Activated CD4-positive, alpha-beta T cell treated with anti-CD3 and anti-CD28 coated beads for 1 hour (primary cell): ENCODE results near the gene KIF26B.

Experiments
- DNase-seq: peaks from one replicate; pipeline ENCODE4 v3.0.0-alpha.2; 2020

The KIF26B gene

DNA sequence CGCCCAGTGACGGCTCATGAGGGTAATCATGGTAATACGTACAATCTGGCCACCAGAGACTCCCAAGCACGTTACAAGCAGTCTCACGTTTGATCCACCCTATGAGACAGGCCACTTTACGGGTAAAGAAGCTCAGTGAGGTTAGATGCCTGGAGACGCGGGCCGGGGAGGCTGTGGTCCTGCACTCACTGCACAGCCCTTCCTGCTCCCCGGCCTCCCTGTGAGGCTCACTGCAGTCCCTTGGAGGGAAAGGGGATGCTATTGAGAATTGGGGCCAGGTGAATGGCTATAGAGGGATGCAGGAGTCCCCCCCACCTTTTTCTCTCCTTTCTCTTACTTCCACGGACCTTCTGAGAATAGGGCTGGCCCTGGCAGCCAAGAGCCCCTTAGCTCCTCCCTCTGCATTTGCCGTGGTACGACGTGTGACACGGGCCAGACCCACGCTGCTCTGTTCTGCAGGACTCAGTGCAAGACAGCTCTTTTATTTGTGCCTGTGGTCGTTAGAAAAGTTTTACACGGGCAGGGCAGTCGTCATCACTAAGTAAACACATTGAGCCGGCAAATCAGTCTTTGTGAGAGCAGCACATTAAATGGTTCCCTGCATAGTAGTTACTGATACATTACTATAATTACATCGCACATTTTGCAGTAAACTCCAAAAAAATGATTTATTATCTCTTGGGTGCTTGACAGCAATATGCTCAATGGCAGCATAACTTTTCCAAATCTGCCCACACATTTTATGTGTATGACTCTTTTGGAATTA lies 18.8 kb downstream of the KIF26B start:
- DNase-seq, result no peak

DNA sequence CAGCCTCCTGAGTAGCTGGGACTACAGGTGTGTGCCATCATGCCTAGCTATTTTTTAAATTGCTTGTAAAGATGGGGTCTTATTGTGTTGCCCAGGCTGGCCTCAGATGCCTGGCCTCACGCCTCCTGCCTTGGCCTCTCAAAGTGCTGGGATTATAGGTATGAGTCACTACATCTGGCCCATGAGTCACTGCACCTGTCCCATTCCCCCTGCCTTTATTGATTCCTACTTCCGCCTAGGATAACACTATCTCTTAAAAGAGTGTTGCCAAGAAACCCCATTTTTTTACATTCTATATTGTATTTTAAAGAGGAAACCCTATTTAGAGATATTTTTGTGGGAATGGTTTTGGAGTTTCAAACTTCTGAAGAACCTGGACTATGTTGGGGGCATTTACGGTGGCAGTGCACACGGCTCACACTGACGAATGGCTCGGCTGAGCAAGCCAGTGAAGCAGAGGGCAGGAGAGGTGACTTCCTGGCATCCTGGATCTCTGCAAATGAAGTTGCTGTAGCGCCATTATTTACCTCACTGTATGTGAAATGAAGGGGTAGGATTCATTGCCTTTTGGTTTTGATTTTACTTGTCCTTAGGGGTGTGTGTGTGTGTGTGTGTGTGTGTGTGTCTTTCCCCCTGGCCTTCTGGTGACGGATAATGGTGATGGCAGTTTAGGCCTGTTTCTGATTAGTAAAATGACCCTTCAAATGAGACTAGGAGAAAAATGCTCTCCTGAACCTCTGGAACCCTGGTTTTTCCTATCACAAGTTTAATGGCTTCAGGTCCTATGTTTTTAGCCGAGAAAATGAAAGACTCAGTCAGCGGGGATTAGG lies 22.5 kb downstream of the KIF26B start:
- DNase-seq, result no peak

DNA sequence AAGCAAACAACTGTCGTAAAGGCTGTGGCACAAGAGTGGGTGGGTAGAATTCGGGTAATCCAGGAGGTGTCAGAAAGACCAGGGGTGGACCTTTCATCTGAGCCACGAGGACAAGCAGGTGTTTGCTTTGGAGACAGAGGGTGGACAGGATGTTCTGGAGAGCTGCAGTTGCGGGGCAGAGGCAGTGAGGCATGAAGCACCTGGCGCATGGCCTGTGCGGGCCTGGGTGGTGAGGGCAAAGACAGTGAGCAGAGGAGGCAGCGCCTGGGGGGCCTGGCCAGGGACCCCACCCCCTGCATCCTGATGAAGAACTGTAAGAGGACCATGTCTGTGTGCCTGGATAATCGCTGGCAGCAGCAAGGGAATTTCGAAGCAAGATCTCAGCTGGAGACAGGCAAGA lies 24.9 kb downstream of the KIF26B start:
- DNase-seq, result no peak

DNA sequence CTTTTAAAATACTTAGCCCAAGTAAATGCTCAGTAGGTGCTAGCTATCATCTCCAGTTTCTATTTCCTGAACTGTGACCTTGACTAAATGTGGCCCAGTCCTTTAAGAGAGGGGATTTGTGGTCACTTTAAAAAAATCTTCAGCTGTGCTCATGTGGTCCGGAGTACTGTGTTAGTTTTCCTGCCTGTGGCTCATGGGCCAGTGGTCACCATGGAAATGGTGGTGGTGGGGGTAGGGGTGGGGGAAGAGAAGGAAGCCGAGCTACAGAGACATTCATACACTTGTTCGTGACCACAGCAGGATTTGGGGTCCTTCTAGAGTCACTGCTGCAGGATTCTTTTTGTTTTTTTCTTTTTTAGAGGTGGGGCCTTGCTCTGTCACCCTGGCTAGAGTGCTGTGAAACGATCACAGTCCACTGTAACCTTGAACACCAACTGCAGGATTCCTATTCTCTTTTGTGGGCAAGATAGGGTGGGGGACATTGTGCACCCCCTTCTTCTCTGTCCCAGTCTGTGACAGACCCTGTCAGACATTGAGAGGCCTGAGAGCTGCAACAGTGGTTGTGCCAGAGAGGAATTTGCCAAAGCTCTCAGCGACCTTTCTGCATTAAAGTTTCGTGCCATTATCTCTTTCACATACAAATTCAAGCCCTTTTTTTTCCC lies 25.8 kb downstream of the KIF26B start:
- DNase-seq, result no peak

DNA sequence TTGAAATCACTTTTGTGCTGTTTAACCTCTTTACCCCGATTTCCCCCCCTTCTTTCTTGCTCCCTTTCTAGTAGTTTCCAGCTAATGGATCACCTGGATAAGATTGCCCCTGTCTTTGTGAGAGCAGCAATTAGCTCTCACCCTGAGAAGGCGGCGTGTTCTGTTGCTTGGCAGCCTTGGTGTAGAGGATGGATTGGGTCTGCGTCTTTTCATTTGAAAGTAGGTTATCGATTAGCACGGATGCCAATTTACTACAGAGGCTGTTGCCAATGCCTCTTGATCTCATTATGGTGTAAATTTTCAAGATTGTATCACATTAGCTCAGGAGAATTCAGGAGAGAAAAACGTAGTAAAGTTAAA lies 26.4 kb downstream of the KIF26B start:
- DNase-seq, result no peak

DNA sequence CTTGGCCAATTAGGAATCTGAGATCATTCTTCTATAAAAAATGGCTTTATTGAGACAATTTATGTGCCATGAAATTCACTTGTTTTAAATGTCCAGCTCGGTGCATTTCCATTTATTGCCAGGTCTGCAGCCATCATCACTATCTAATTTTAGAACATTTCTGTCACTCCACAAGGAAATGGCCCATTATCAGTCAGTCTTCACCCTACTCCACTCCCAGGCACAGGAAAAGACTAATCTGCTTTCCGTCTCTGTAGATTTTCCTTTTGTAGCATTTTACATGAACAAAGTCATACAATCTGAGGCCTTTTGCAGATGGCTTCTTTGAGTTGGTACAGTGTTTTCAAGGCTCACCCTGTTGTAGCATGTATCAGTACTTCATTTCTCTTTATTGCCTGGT lies 27.2 kb downstream of the KIF26B start:
- no peak for DNase-seq

DNA sequence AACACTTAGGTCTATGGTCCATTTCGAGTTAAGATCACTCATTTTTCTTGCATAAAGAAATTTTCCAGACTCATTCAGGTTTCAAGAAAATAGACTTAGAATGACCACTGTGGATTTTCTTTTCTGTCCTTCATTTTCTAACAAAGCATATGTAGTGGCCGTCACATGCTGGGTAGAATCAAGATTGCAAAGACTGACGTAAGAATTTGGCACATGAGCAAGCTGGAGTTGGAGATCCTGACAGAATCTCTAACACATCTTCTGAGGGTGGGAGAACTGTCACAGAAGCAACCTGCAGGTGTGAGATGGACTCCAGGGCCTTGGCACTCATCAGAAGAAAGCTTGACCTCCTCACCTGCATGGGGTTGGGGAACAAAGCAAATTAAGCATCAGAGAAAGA lies 28.6 kb downstream of the KIF26B start:
- no peak for DNase-seq

DNA sequence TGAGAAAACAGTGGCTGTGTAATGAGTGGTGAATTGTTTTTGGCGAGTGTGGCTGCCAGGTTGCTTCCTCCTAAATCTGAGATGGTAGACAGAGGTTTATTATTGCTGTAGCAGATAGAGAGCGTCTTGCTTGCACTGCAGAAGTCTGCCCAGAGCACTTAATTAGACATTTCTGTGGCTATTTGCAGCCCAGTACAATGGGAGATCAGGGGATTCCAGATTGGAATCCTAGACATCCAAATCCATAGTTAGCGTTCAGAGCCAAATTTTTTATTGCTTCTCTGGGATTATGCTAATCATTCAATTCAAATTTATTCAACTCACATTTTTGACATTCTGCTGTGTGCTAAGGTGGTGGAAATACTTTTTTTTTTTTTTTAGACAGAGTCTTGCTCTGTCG lies 30.0 kb downstream of the KIF26B start:
- DNase-seq, result no peak

DNA sequence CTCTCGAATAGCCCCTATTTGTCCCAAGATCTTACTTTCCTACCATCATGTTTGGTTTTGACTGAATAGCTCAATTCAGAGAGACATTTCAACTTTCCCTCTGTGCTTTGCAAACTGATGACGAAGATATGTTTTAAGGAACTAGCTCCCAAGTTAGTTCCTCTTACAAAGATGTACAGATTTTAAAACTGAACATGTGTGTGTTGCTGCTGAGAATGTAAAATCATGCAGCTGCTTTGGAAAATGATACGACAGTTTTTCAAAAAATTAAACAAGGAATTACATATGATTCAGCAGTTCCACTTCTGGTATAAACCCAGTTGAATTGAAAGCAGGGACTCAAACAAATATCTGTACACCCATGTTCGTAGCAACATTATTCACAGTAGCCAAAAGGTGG lies 33.6 kb downstream of the KIF26B start:
- no peak for DNase-seq

DNA sequence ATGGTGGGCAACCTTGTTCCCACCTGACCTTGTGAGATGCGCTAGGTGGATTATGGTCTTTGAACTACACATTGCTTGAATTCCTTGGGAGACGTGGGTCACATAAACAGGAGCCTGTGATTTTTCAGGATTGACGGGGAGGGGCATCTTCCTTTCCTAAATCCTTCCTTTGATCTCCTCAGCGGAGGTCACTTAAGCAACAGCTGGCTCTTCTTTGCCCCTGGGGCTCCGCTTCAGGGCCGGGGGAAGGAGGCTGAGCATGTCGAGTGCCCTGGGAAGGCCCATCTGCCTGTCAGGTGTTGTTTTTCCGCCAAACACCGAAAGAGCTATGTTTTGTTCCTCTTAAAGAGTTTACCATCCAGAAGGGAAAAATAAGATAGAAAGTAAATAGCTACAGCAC lies 40.6 kb downstream of the KIF26B start:
- no peak for DNase-seq

DNA sequence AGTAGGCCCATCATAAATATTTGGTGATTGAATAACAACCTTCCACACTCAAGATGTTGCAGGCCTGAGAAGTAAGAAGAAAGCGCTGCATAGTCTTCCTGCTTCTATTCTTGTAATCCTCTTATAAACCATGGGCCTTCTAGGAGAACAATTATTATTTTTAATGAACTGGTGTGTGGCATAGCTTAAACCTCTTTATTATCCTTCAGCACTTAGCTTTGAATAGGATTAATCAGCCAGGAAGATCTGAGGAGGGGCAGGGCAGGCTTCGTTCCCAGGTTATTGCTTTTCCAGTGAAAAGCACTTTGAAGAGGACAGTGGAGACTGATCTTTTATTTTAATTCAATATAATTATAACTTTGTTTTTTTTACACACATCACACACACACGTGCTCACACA lies 42.3 kb downstream of the KIF26B start:
- no peak for DNase-seq

DNA sequence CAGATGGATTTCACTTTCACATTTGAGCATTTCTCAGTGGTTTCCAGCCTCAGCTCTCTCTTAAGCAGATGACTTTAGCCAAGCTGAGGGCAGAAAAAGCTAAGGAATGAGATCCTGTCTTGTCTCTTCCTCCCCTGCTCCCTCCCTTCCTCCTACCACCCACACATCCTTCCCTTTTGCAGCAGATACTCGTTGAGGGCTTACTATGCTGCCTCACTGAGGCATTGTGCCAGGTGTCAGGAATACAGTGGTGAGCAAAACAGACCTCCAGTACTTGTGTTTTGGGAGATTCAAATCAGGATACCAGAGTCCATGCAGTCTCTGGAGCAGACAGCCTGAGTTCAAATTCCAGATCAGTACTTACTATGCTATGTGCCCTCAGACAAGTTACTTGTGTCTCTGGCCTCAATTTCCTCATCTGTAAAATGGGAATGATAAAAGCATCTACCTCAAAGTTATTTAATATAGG lies 43.2 kb downstream of the KIF26B start:
- no peak for DNase-seq

DNA sequence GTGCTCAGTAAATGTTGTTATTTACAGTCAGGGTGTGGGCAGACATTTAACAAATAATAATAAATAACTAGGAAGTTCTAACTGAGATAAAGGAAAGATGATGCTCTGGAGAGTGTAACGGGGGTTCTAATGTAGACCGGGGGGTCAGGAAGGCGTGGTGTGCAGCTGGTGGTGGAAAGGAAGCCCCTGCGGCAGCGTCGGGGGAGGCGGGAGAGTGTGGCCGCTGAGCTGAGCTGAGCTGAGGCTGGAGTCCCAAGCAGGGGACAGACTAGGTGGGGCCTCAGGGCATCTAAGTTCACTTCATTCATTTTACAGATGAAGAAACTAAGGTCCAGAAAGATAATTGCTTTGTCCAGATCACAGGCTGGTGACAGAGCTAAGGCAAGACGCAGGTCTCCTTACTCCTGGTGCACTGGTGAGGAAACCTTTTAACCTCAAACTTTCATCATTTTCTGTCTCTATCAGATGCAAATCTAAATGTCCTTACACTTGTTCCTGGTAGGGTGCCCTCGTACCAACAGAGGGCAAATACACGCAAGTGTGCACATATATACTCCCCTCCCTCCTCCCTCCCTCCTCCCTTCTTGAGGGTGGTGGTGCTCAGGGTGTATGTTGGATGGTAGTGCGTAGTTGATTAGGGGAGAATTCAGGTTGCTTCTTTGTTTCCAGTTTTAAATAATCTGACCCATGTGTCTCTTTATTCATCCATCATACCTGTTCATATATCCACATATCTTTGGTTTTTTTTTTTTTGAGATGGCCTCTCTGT lies 44.1 kb downstream of the KIF26B start:
- no peak for DNase-seq

DNA sequence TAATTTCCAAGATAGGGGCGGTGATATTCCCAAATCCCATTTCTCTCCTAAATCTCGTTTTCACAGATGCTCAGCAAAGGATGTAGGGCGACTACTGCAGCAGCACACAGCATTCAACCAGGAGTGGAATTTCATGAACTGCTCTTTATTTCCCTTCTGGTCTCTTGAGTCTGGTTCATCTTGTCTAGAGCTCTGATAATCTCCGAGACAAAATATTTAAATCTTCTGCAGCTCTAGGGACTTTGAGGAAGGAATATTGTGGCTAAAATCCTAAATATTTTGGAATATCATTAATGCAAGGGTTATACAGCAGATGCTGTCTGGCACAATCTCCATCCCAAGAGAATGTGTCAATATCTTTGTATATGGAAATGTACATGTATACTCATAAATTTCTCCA lies 45.4 kb downstream of the KIF26B start:
- no peak for DNase-seq

DNA sequence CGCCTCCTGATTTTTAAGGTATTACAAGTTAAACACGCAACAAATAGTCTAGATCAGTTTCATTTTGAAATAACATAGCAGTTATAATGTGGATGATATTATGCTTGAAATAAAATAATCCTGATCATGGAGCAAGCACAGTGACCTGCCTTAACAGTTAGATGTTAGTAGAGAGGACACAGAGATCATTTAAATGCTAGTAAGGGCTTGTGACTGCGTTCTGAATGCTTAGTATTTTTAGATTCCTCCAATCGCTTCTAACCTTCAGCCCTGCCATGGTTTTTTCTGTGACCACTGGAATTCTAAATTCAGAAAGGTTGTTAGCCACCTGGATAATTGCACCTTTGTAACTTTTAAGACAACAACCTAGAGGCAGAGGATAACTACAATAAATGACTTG lies 46.4 kb downstream of the KIF26B start:
- DNase-seq, result no peak

DNA sequence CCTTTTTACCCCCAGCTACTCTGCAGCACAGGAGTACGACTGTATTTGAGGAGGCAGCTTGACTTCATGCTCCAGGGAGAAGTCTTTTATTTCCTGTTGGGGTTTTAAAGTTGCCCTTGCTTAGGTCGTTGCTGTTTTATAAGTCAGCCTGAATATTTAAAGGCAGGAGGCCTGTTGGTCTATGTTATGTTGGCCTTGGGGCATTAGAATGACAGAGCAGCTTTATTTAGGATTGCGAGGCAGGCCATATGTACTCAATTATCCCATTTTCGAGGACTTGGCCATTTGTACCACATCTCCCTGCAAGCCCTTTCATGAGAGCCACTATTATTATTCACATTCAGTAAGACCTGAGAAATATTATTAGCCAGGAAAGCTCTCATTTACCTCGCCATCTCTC lies 47.0 kb downstream of the KIF26B start:
- no peak for DNase-seq

DNA sequence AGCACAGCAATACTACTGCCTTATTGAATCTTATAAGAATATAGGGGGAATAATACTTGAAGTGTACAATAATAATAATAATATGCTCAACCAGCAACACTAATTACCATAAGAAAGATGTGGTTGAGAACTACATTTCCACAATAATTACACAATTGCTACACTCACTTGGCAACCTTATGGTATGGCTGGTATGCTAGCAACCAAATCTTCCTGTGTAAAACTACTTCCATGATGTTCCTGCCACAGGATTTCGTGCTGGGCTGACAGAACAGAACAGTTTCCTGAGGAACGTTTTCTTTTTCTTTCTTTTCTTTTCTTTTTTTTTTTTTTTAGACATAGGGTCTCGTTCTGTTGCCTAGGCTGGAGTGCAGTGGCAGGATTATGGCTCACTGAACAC lies 50.6 kb downstream of the KIF26B start:
- DNase-seq, result no peak

DNA sequence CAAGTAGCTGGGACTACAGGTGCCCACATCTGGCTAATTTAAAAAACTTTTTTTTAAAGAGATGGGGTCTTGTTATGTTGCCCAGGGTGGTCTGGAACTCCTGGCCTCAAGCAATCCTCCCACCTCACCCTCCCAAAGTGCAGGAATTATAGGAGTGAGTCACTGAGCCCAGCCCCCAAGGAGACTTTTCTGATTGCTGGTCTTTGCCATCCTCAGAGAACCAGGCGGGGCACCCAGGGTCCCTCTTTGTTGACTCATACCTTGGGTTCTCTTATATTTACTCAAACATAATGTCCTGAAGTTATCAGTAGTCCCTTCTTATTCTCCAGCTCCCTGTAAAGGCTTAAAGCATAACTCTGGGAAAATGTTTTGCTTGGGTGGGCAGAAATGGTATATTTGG lies 51.1 kb downstream of the KIF26B start:
- DNase-seq, result no peak

DNA sequence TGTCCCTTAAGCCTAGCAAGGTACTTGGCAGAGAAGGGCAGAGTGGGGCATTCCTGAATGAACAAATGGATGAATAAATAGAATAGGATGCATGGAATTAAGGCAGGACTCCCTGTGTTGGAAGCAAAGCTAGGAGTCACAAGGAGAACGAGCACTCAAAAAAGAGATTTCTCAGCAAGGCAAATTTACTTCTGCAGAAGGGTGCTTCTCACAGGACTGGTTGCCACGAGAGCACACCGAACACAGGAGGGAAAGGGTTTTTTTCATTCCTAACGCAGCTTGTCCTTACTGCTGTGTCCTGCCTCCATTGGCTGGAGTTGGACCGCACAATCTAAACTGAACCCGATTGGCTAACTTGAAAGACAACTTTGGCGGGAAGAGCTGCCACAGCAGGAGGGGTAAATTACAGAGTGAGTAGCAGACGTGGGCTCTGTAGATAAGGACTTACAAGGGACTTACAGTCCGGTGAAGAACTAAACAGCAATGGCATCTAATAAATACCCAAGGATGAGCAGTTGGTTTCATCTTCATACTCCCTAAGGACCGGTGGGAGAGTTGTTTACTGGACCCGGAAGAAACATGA lies 52.4 kb downstream of the KIF26B start:
- DNase-seq, result no peak

DNA sequence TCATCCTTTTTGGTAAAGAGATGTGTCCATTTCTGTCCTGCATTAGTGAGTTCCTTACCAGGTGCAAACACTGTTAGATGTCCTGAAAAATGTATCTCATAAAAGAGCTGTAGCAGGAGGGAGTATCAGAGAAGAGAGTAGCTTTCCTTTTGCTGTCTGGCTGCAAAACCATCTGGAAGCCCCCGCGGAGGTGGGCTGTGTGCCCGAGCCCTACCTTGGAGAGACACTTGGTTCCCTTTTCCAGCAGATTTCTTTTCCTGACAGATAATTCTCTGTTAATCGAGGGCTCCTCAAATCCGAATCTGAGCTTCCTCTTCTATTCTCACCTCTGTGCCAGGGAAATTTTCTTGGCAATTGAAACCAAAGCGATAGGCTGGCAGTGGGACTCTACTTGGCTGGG lies 53.0 kb downstream of the KIF26B start:
- DNase-seq, result no peak

DNA sequence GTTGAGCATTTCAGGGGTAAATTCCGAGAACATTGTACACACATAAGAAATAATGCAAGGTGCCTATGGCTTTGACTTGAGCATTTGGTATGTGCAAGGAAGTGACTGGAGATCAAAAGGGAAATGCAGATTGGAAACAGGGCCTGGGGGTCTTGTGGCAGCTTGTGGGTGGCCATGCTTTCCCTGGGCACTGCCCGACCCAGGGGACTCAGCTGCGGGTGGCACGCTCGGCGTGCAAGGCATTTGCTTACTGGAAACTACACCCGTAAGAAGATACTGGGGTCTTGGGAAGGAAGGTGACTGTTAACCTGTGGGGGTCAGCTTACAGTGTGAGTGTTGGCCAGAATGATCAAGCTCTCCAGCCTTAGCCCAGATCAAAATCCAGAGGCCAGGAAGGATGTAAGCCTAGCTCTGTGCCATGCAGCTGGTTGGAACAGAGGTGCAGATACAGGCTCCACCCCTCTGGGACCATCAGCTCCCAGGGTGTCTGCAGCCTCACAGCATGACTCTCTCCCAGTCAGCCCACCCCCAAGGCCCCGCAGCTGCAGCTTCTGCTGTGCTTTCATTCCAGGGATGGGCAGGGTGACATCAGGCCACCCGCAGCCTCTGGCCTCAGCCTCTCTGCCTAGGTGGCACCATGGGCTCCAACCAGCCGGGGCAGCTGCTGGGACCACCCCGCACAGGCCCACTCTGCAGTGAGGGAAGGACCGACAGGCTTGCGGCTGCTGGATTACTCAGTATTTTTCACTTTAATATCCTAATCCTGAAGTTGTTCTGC lies 55.1 kb downstream of the KIF26B start:
- no peak for DNase-seq
